GM18867 (cell line): ENCODE measurements around the gene MTA1.

Experiments
- ATAC-seq: cut with Tn5 transposase; IDR thresholded peaks from one replicate; pipeline ENCODE4 v1.9.1; 2021; ENCODE audit warnings: mild to moderate bottlenecking, moderate library complexity; ENCODE audit not compliant: unreplicated experiment

The MTA1 gene

GRCh38 chr14:105386581-105387529, 32.8 kb upstream of the MTA1 start:
- no peak for ATAC-seq

- ATAC-seq = no peak
Observed at GRCh38 chr14:105387530-105387922, 32.1 kb upstream of the MTA1 start.

- no peak for ATAC-seq
Observed at GRCh38 chr14:105388110-105388951, 31.3 kb upstream of the MTA1 start.

GRCh38 chr14:105388976-105389375, 30.7 kb upstream of the MTA1 start:
- ATAC-seq = no peak

- ATAC-seq = no peak
Observed at GRCh38 chr14:105389534-105389933, 30.1 kb upstream of the MTA1 start.

- no peak for ATAC-seq
Observed at GRCh38 chr14:105389976-105390848, 29.4 kb upstream of the MTA1 start.

GRCh38 chr14:105390849-105391500, 28.7 kb upstream of the MTA1 start:
- ATAC-seq = no peak

- ATAC-seq = no peak
Observed at GRCh38 chr14:105391541-105391940, 28.1 kb upstream of the MTA1 start.

GRCh38 chr14:105392131-105393090, 27.2 kb upstream of the MTA1 start:
- no peak for ATAC-seq

GRCh38 chr14:105393151-105393550, 26.5 kb upstream of the MTA1 start:
- no peak for ATAC-seq

GRCh38 chr14:105394714-105395537, 24.7 kb upstream of the MTA1 start:
- no peak for ATAC-seq

- no peak for ATAC-seq
Observed at GRCh38 chr14:105395538-105395854, 24.1 kb upstream of the MTA1 start.

- ATAC-seq = peak; percentile 7
Observed at GRCh38 chr14:105397350-105397931, 22.2 kb upstream of the MTA1 start.

- peak; percentile 80 for ATAC-seq
Observed at GRCh38 chr14:105398044-105398725, 21.4 kb upstream of the MTA1 start, which contains the start of gene TEX22. Gene TEX22 (plus strand): TSS chr14:105398538. CDS start chr14:105399341, 803 bp downstream.

- peak; percentile 41 for ATAC-seq
Observed at GRCh38 chr14:105398726-105399465, 20.7 kb upstream of the MTA1 start.

GRCh38 chr14:105399466-105399775, 20.2 kb upstream of the MTA1 start:
- ATAC-seq = no peak

GRCh38 chr14:105400016-105400415, 19.6 kb upstream of the MTA1 start:
- no peak for ATAC-seq
